Tracheal epithelial cell (primary cell): ENCODE results near the gene CCPG1. TPM values are rescaled to one million over a fixed set of nuclear protein-coding genes. Genes with fewer than 3 reads are reported as not detected.

Experiments used
- total RNA-seq: library from RNA; depleted of rRNA; stranded (reverse); fragments of >200 nt; gene quantifications from 2 replicates; pipeline ENCODE4 v1.2.1, GENCODE V29; 2014

CCPG1 gene
- total RNA-seq: 36.4 and 77.4 TPM in 2 replicates

DNA sequence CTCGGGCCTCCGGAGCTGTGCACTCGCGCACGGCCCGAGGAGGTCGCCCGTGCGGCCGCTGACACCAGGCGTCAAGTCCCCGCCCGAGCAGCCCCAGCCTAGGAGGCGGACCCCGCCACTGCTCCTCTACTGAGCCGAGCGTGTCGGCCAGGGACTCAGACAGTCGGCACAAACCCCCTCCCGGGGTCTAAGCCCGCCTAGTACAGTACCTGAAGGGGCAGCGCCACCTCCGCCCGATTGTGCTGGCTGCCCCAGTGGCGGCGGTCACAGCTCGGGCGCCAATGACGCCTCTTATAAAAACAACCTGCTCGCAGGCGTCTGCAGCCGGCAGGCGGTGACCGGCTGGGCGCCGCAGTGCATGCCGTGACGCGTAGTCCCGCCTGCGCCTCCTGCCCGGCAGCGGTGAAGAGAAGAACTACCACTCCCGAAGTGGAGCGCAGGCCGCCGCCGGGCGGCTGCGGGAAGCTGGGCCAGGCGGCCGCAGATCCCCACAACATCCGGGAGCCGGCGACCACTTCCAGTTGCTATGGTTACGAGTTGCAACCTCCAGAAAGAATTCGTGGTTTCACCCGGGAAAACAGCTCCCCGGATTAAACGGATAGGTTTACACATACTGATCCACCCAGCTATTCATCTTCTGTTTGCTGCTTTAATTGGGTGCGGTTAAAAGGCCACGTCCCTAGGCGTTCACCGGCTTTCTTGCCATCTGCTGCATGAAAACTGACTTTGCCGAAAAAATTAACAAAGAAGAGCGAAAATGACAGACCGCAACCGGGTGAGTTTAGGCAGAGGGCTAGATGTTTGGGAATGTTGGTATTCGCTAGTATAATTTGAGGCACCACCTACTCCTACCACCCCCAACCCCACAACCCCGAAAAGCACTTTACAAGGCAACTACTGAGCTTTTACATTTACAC is at the start of gene CCPG1, which contains the start of gene PIERCE2:
Gene CCPG1, minus strand, starts transcription at position 348 of the 917 bp plus-strand sequence. CDS start 18,935 bp downstream, outside the sequence.
Gene PIERCE2, plus strand, starts transcription at position 484 of the 917 bp plus-strand sequence. Its CDS starts 274 bp downstream, at position 758.

DNA sequence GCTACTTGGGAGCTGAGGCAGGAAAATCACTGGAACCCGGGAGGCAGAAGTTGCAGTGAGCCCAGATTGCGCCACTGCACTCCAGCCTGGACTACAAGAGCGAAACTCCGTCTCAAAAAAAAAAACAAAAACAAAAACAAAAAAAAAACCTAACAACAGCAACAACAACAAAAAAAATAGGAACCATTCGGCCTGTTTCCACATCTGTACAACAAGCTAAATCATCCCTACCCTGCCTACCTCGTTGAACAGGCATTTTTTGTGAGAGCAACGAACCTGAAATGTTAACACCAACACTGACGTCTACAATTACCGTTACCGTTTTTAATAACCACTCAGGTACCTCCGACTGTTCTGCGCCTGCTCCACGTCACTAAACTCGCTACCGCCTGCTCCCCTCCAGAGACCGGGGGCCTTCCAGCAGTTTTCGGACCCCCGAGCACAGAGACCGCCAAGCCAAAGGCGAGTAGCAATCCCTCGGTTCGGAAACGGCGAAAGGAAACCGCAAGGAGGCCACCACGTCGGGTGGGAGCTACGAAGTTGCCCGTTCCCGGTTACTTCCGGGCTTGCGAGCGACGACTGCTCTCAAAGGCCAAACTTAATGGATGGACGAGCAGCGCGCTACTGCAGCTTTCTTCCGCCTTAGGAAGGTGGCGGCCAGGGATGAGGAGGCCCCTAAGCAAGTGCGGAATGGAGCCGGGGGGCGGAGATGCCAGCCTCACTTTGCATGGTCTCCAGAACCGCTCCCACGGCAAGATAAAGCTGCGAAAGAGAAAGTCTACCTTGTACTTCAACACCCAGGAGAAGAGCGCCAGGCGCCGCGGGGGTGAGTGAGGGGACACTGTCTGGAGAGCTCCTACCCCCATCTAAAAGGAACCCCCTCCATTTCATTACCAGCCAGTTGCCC is 89.3 kb downstream of the CCPG1 start, which contains the start of the genes PIGB and PIGBOS1:
Gene PIGB, plus strand, starts transcription at position 635 of the 907 bp plus-strand sequence. Its CDS starts 29 bp downstream, at position 664.
Gene PIGBOS1, minus strand, starts transcription at position 536 of the 907 bp plus-strand sequence. CDS start 1,331 bp downstream, outside the sequence.

Other genes starting within 250 kb of the CCPG1 start
- 127 and 176 TPM in 2 replicates for gene RSL24D1, start 211.4 kb downstream of the CCPG1 start, total RNA-seq
- 1.7 and 3.8 TPM in 2 replicates for gene RAB27A, start 118.5 kb downstream of the CCPG1 start, total RNA-seq
- 4.8 and 11.5 TPM in 2 replicates for gene PIGBOS1, start 89.2 kb downstream of the CCPG1 start, total RNA-seq
- gene PIGB, start 89.1 kb downstream of the CCPG1 start, total RNA-seq: 10.7 and 11.6 TPM in 2 replicates
- 1.7 and 4.9 TPM in 2 replicates for gene PIERCE2, start 136 bp upstream of the CCPG1 start, total RNA-seq
- 0.96 and 1.9 TPM in 2 replicates for gene DNAAF4, start 99.9 kb upstream of the CCPG1 start, total RNA-seq
- gene PYGO1, start 180.0 kb upstream of the CCPG1 start, total RNA-seq: 1.4 and 3.6 TPM in 2 replicates